GM12891 (cell line): ENCODE results near the gene TRIM72.
"Not testable (repeated sequence)": the region's sequence is repeated elsewhere in the genome, so short reads cannot be mapped to it uniquely, and the experiment has no call there.

ENCODE experiments used
- POLR2A ChIP-seq: IDR thresholded peaks from 2 replicates; pipeline ENCODE4 v1.6.1; 2011; ENCODE audit warnings: low read depth, low read length, control low read depth
- POLR2AphosphoS5 ChIP-seq: IDR thresholded peaks from 2 replicates; pipeline ENCODE4 v1.6.1; 2011; ENCODE audit warnings: low read depth, low read length, control low read depth
- POU2F2 ChIP-seq: IDR thresholded peaks from 2 replicates; pipeline ENCODE4 v1.6.1; 2011; ENCODE audit warnings: low read depth, mild to moderate bottlenecking, control low read depth, low read length, moderate library complexity
- TAF1 ChIP-seq: IDR thresholded peaks from 2 replicates; pipeline ENCODE4 v1.6.1; 2011; ENCODE audit warnings: low read depth, low read length, control low read depth

DNA sequence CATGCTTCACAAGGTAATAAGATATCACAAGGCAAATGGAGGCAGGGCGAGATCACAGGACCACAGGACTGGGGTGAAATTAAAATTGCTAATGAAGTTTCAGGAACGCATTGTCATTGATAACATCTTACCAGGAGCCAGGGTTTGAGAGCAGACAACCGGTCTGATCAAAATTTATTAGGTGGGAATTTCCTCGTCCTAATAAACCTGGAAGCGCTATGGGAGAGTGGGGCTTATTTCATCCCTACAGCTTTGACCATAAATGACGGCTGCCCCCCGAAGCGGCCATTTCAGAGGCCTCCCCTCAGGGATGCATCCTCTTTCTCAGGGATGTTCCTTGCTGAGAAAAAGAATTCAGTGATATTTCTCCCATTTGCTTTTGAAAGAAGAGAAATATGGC, 31.7 kb downstream of the TRIM72 start:
- TF ChIP-seq POU2F2, POLR2A, TAF1, POLR2AphosphoS5: not testable (repeated sequence)
